Embryonic facial prominence (tissue), 1 donor: Measurements from ENCODE around the gene ZDHHC1.

Source experiments
- DNase-seq: peaks from one replicate; pipeline ENCODE4 v3.0.0-alpha.2; 2016; ENCODE audit errors: extremely low spot score

The ZDHHC1 gene

GRCh38 chr16:67447508-67448076, 31.3 kb upstream of the ZDHHC1 start:
- DNase-seq: no peak

DNA sequence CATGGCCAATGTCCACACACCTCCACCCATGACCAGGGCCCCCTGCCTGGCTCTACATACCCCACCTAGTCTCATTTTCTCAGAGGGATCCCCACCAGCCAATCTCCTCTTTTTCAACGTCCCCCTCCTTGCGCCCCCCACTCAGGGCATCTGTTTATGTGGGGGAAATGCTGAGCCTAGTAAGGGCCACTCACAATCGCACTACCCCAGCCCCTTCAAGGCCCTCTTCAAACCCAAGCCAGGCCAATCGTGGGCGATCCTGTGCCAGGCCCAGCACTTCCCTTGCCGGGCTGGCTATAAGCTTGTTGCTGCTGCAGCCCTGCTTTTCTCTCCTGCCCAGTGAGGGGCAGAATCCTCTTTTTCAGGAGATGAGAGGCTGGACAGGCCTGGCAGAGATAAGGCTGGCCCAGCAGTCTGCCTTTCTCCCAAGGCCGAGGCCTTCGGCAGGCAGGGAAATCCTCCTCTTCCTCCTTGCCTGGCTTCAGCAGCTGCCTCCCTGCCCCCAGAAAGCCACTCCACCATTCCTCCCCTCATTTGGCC, 30.8 kb upstream of the ZDHHC1 start:
- DNase-seq: no peak

- DNase-seq: no peak
These were observed 29.9 kb upstream of the ZDHHC1 start for GRCh38 chr16:67445913-67446907.

DNA sequence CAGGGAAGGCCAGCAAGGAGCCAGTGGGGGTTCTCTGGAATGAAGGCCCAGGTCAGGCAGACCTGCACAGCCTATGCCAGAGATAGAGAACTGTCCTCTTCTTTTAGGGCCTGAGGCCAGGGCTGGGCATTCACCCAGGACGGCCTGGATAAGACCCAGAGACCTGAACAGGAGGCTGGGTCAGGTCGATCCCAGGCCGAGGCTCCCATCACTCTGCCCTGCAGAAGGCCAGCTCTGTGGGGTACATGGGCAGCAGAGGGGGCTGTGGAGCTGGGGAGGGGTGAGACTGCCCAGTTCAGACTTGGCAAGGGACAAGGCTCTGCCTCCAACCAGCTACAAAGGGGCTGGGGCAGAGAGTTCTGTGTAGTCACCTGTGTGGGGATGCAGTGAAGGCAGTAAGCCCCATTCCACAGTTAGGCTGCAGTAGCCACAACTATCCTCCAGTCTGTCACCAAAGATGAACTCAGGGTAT, 29.2 kb upstream of the ZDHHC1 start:
- DNase-seq: no peak

GRCh38 chr16:67445126-67445426, 28.8 kb upstream of the ZDHHC1 start:
- no peak for DNase-seq

DNA sequence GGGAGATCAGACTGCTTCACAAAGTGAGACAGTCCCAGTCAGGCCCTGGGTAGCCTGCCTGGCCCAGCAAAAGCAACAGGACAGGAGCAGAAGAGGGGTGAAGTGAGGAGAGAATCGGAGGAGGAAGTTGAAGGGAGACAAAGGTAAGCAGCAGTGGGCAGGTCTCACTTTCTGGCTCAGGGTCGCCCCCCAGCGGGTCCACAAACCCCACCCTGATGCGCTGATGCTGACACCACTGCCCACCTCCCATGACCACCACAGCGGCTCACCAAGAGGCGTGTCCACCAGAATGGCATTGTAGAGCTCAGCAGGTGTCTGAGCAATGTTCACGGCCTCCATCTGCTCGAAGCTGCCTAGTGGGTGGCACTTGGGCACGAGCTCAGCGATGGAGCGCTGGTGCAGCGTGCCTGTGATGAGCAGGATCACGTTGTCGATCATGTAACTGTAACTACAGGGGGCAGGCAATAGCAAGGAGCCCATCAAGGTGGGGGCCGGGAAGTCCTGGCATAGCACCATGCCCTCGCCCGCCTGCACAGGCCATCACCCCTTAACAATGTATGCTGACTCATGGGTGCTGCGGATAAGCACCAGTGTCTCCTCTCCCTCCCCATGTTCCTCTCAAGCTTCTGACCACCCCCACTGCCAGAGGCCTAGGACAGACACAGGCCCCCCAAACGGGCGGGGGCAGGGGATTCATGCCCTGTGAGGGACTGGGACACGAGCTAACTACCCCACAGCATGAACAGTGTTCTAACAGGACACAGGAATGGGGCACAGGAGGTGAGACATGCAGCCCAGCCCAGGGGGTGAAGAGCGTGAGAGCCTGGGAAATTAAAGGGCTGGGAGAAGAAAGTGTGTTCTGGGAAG, 28.2 kb upstream of the ZDHHC1 start:
- DNase-seq: no peak

GRCh38 chr16:67443265-67443664, 27.0 kb upstream of the ZDHHC1 start:
- DNase-seq: no peak

DNA sequence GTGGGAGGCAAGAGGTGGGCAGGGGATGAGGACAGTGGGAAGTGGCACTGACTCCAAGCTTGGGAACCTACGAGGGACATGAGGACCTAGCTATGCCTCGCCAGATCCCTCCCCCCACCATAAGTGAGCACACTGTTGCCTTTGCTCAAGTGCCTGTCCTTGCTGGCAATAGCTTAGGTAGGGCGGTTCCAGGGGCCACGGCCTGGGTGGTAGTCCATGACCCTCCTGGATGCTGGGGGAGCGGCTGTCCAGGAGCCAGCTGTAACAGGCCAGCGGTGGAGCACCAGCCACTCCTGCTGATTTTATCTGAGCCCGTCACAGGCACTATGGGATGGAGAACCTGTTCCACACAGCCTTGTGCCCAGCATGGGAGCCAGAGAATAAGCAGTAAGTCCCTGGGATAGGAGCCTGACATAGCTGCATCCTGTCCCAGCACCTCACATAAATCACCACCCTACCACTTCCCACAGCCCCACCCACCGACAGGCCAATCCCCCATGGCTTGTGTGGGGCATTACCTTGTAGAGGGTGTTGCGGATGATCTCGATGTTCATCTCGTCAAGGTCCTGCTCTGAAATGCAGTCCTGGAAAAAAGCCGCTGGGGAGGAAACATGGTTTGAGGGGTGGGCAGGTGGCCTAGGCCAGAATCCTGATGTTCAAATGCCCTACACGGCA, 26.4 kb upstream of the ZDHHC1 start:
- DNase-seq: no peak

DNA sequence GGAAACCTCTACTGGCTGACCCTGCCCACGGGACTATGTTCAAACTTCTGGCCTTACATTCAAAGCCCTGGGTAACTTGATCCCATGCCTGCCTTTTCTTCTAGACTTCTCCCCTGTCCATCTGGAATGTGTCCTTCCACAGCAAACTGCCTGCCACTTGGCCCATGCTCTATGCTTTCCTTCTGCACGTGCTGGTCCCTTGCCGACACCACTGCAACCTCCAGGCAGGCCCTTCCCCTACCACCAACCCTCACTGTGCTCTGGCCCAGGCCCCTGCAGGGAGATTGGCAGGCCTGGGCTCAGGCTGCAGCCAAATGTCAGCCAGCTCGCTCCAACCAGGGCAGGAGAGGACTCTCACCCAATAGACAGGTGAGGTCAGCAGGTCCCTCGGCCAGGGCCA, 25.6 kb upstream of the ZDHHC1 start:
- DNase-seq: no peak

DNA sequence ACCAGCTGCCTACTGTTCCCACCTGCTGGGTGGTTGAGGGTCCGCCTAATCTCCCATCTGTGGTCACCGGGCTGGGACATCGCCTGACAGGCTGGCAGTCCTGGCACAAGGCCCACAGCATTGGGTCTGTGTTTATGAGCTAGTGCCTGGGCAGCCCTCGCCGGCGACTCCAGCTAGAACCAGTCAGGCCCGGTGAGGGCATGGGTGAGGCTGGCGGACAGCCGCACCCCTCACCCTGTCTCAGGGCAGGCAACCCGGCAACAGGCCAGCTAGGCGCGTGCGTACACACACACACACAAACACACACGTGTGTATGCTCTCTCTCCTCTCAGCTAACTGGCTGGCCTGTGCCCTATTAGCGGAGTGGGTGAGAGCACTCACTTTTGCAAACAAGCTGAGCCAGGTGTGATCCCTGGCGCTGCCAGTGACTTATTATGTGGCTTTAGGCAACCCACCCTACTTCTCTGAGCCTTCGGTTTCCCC, 25.0 kb upstream of the ZDHHC1 start:
- DNase-seq: no peak

GRCh38 chr16:67438824-67439393, 22.6 kb upstream of the ZDHHC1 start:
- no peak for DNase-seq

DNA sequence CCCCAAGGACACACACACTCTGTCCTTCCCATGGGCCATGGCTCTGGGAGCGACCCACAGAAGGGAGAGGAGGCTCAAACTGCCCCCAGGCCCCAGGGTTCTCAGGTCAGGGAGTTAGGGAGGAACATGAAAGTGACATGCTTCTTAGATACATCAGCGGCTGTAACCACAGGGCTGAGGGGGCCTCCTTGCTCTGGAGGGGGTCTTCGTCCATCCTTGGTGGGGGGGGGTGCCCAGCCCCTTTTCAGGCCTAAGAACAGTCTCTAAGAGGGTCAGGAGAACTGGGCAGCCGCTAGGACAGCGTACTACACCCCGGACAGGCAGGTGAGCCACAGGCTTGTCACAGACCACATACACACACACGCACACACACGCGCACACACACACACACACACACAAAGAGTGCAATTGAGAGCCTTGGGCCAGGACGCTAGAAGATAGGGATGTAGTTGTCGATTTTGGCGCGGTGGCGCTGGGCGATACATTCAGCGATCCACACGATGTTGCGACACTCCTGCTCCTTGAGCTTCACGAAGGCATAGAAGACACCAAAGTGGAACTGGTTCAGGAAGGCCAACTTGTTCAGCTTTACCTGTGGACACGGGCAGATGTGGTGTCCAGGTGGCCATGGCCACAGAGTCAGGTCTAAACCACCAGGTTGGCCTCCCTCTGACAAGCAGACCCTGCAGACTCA, 22.0 kb upstream of the ZDHHC1 start:
- no peak for DNase-seq

DNA sequence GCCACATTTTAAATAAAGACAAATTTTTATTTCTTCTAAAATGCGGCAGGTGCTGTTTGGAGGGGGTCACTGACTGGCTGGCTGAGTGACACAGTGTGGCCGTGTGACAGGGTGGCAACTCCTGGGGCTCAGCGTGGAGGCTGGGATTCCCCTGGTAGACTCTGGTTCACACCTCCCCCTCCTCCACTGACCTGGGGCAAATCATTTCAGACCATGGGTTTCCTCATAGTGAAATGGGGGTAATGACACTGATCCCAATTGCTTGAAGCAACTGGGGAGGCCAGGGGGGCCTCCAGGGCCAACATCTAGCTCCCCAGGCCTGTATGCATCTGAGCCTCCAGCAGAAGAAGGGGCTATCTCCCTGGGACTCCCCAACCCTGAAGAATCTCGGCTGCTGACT, 21.2 kb upstream of the ZDHHC1 start:
- no peak for DNase-seq

DNA sequence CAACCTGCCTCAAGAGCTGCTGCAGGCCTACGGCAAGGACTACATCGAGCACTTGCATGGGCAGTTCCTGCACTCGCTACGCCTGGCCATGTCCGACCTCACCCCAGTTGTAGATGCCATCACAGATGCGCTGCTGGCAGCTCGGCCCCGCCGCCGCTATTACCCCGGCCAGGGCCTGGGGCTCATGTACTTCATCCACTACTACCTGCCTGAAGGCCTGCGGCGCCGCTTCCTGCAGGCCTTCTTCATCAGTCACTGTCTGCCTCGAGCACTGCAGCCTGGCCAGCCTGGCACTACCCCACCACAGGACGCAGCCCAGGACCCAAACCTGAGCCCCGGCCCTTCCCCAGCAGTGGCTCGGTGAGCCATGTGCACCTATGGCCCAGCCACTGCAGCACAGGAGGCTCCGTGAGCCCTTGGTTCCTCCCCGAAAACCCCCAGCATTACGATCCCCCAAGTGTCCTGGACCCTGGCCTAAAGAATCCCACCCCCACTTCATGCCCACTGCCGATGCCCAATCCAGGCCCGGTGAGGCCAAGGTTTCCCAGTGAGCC, 20.4 kb upstream of the ZDHHC1 start:
- no peak for DNase-seq

DNA sequence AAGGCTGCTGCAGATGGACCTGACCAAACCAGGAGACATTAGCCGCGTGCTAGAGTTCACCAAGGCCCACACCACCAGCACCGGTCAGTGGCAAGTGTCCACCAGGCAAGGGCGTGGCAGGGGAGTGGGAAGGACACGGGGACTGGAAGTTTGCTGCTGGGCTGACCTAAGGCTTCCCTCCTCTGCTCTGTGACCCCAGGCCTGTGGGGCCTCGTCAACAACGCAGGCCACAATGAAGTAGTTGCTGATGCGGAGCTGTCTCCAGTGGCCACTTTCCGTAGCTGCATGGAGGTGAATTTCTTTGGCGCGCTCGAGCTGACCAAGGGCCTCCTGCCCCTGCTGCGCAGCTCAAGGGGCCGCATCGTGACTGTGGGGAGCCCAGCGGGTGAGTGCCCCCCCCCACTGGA, 19.5 kb upstream of the ZDHHC1 start:
- DNase-seq: no peak

DNA sequence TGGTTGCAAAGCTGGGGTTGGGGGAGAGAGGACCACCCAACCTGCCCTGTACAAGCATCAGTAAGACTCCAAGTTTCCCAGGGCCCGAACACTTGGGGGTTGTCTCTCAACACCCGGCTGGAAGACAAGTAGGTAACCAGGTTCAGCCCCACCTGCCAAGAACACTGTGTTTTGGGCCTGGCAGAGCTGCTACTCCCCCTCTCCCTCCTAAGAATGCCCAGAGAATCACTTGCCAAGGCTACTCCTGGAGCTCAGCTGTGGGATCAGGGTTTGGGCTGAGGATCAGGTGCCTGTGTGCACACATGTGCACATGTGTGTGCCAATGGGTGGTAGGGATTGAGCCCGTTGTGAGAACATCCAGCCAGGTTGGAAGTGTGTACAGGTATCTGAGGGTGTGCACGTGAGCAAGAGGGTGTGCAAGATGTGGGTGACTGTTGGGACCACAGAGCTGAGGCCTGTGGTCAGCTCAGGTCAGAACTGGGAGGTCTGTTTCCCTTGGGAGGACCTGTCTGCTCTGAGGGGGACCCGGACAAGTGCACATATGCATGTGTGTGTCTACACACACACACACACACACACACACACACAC, 16.9 kb upstream of the ZDHHC1 start:
- DNase-seq: no peak

- DNase-seq: no peak
These were observed 16.2 kb upstream of the ZDHHC1 start for GRCh38 chr16:67432506-67432890.

DNA sequence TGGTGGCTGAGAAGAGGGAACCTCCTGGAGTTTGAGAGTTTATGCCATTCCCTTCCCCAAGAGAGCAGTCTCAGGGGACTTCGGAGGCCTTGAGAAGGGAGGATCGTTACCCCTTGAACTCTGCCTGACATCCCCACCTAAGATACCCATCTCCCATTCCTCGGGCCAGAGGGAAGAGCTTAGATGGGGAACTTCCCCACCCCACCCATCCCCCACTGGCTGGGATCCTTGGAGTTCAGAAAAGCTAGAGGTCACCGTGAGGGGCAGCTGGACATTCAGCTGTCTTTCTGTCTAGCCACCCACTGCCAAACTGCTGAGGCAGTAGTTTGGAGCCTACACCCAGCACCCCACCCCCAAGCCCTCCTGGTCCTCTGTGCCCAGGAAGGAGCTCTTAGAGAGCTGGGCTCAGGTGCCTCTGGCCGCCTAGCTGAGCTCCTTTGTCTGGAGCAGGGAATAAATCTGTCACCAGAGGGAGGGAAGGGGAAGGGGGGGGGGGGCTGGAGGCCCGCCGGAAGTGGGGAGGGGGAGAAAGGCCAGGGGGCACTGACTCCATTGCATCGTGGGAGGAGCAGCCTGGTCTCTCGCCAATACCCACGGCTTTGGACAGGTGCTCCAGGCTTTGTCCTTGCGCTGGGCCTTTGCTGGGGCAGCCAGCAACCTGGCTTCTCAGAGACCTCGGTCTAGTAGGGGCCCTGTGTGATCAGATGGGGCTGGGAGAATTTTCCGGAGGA, 15.7 kb upstream of the ZDHHC1 start:
- DNase-seq: no peak
